Raji (cell line): ENCODE measurements around the gene RBFA.

Experiments
- POLR2A ChIP-seq: IDR thresholded peaks from 2 replicates; pipeline ENCODE4 v1.6.1; 2011; ENCODE audit warnings: low read depth, low read length, control low read depth; ENCODE audit not compliant: insufficient read depth

Gene RBFA

DNA sequence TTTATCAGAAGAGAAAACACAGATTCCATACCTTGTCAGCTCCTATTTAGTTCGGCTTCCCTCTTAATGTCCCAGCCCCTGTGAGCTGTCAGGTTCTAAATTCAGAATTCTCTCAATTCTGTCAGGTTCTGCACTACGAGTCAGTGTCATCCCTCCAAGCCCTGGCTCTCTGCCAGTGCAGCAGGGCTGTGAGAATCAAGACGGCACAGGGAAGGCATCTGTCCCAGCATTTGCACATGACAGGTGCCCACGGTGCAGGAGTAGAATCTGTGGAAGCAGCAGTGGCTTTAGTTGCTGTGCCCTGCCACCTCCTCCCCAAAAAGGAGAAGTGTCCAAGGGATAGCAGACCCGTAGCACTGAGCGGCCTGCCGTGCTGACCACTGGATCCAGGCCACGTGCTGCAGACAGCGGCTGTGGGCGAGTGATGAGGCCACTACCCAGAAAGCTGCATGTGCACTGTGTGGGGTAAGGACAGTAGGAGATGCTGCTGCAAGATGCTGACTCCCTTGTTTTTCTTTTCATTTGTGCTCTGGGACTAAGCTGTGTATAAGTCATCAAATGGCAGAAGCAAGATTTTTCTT is 12.8 kb downstream of the RBFA start:
- no peak for TF ChIP-seq POLR2A

DNA sequence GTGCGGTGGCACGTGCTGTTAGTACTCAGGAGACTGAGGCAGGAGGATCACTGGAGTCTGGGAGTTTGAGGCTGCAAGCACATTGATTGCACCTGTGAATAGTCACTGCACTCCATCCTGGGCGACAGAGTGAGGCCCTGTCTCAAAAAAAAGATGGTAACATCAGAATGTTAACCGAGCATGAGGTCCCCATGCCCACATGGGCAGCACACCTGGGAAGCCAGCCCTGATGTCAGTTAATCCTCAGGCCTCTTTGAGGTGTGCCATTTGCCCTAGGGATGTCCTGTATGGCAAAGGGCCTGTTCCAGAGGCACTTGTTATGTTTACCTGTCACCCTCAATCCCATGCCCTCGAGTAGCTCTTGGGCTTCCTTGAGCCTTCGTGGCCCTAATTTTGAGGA is 16.6 kb downstream of the RBFA start:
- no peak for TF ChIP-seq POLR2A

DNA sequence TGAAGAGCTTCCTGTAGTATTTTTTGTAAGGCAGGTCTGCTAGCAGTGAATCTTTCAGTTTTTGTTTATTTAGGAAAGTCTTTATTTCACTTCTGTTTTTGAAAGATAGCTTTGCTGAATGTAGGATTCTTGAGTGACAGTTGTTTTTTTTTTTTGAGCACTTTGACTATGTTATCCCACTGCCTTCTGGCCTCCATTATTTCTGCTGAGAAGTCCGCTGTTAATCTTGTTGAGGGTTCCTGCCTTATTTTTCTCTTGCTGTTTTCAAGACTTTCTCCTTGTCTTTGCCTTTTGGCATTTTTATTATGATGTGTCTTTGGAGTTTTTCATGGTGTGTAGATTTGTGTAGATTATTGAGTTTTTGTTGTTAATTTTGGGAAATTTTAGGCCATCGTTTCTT is 21.9 kb downstream of the RBFA start:
- TF ChIP-seq POLR2A: no peak

DNA sequence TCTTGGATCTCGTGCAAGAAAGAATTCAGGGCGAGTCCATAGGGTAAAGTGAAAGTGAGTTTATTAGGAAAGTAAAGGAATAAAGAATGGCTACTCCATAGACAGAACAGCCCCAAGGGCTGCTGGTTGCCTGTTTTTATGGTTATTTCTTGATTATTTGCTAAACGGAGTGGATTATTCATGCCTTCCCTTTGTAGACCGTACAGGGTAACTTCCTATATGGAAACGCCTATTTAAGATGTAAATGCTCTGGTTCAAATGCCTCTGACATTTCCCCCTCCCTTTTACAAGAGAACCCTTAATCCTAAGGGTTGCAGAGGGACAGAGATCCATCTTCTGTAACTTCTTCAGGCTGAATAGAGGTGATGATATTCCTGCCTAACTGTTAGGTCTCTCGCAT is 25.7 kb downstream of the RBFA start:
- no peak for TF ChIP-seq POLR2A

DNA sequence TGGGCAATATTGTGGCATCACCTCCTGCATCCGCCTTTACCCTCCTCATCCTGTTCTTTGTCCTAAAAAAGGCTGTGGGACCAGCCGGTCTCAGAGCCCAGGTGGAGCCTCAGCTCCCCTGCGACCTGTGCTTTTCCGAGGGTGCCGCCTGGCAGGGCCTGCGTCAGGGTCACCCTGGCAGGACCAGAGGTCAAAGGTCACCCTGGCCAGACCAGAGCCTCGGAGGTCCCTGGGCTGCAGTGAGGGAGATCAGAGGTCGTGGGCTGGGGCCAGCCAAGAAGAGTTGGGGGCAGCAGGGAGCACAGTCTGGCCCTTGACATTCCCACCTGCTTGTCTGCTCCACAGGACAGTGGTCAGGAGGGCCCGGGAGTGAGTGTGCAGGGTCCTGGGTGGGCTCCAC is 31.5 kb downstream of the RBFA start:
- no peak for TF ChIP-seq POLR2A

DNA sequence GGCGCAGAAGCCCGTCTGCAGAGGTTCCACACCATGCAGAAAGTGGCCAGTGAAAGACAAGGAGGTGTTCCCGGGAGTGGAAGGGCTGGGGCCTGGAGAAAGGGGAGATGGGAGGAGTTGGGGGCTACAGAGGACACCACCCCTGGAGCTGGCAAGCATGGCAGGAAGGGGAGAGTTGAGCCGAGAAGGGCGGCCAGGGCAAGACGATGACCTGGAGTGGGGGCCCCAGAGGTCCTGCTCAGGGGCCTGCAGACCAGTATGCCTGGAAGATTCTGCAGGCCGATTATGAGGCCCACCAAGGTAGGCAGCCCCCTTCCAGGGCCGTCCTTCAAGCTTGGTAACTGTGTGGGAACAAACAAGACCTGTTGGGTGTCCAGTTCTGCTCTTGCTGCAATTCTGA is 33.1 kb downstream of the RBFA start:
- TF ChIP-seq POLR2A: no peak

DNA sequence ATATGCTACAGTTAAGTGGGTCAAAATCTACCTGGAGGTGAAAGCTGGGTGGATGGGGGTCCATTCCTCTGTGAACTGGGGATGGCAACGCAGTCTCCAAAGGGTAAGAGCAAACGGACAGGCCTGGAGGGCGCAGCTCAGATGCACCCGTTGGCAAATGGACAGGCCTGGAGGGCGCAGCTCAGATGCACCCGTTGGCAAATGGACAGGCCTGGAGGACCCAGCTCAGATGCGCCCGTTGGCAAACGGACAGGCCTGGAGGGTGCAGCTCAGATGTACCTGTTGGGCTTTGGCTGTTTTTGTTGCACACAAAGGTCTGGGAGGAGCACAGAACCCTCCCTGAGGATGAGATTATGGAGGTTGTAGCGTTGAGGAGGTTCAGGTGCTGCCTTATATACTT is 33.7 kb downstream of the RBFA start:
- no peak for TF ChIP-seq POLR2A

DNA sequence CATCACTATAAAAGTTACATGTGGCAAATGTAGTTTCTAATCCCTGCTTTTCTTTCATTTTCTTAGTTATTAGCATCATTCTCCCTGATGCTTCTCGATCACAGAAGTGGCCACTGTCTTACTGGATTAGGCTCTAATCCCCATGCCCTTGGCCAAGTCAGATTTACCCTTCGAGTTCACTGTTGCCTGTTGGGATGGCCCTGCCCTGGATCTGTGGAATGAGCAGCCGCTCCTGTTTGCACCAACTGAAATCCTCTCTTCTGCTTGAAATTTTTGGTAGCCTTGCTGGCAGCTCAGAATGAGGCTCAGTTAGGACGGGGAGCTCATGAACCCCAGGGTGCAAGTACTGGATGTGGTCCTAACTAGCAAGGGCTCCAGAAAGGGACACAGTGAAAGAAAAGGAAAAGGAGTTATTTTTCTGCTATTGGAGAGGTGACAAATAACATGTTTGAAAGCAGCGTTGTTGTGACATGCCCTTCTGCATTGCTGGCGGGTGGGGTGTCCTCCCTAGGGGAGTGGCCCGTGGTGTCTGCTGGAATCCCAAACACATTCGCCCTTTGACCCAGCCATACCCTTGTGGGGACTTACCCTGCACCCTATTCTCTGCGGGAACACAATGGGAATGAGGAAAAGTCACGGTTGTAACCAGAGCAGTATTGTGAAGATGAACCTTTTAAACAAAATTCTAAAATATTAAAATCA is 34.5 kb downstream of the RBFA start:
- no peak for TF ChIP-seq POLR2A

DNA sequence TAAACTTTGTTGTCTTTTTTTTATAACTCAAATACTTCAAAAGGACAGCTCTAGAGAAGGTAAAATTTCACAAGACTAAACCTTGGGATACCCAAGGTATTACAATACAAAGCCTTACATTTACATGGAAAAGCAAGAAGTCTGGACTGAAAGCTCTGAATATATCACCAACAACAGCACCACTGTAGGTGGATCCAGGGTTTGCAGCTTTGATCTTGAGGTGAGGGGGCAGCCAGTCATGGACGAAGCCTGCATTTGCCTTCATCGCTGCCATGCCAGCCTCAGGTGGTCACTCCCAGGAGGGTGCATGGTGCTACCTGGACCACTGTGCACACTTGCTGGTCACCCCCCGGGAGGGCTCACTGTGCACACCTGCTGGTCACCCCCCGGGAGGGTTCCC is 36.6 kb downstream of the RBFA start:
- TF ChIP-seq POLR2A: no peak

DNA sequence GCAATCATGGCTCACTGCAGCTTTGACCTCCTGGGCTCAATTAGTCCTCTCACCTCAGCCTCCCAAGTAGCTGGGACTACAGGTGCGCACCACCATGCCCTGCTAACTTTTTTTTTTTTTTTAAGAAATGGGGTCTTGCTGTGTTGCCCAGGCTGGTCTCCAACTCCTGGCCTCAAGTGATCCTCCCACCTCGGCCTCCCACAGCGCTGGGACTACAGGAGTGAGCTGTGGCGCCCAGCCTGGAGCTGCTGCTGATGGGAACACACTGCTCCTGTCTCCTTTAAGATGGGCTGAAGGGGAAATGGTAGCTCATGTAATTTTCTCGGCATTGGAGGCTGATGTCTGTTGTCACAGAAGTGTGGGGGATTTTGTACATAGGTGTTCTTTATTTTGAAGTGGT is 39.9 kb downstream of the RBFA start:
- TF ChIP-seq POLR2A: no peak

DNA sequence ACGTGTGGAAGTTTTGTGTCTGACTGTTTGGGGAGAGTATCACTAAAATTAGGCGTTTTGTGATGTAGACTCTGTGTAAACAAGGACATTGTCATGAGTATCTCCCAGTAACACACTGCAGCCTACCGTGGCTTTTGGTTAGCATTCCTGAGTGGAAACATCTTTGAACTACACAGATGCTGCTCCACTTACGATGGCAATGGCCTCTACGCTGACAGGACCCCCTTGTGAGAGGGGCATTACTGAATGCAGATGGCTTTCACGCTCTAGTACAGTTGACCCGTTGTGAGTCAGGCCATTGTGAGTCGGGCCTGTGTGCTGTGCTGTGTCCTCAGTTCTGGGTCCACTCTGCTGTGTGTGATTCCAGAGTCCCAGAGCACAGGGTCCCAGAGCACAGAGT is 40.5 kb downstream of the RBFA start:
- no peak for TF ChIP-seq POLR2A

DNA sequence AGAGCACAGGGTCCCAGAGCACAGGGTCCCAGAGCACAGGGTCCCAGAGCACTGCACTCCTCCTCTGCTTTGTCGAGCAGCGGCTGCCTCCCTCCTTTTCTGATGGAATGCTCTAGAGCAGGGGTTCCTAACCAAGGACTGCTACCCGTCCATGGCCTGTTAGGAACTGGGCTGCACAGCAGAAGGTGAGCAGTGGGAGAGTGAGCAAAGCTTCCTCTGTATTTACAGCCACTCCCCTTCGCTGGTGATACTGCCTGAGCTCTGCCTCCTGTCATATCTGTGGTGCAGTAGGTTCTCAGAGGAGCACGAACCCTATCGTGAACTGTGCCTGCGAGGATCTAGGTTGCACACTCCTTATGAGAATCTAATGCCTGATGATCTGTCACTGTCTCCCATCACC is 41.7 kb downstream of the RBFA start:
- no peak for TF ChIP-seq POLR2A

DNA sequence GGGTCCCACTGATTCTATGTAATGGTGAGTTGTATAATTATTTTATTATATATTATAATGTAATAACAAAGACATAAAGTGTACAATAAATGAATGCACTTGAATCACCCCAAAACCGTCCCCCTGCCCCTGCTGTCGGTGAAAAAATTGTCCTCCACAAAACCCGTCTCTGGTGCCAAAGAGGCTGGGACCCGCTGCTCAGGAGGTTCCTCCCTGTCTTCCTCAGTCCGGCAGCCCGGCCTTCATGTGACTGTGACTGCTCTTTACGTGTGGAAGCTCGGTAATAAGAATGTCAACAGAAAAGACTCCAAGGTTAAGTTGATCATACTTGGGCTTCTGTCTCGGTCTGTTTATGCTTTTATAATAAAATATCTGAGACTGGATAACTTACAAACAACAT is 42.1 kb downstream of the RBFA start:
- TF ChIP-seq POLR2A: no peak

DNA sequence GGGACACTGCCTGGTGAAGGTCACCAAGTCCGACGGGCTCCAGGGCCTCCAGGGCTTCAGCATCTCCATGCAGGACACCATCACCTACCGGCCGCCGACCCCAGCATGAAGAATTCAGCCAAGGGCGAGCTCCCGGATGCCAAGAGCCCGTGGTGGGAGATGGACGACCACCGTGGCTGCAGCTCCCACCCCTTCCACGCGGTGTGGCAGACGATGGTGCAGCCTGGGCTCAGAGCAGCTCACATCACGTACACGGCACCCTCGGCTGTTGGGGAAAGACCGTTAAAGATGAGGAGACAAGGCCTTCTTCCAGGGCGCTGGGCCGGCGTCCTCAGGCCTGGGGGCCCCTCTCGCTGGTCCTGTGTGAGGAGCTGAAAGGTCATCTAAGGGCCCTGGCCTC is 43.6 kb downstream of the RBFA start:
- no peak for TF ChIP-seq POLR2A
